Liver (tissue), 9 donors: ENCODE data around the gene FETUB. TPM values are rescaled to one million over a fixed set of nuclear protein-coding genes. Genes with fewer than 3 reads are reported as not detected.

ENCODE experiments used
- DNase-seq: peaks from one replicate; pipeline ENCODE4 v3.0.0-alpha.2; 2017; ENCODE audit warnings: low spot score
- H3K27ac ChIP-seq, 2 donors: one replicate each; pipeline ENCODE4 v1.7.0; 2013; ENCODE audit warnings: inconsistent platforms in 2 of 2, low read length in 2 of 2, control low read depth in 1 of 2, low read depth in 1 of 2, mild to moderate bottlenecking in 1 of 2
- H3K27me3 ChIP-seq, 4 donors: one replicate each; pipeline versions ENCODE4 v1.6.1 to v1.7.0; 2013; ENCODE audit warnings: low read length in 3 of 4, inconsistent platforms in 1 of 4, mild to moderate bottlenecking in 1 of 4, moderate library complexity in 1 of 4; ENCODE audit not compliant: control insufficient read depth in 4 of 4, insufficient read depth in 4 of 4
- H3K36me3 ChIP-seq, 4 donors: one replicate each; pipeline versions ENCODE4 v1.6.1 to v1.7.0; 2013; ENCODE audit warnings: low read length in 3 of 4, mild to moderate bottlenecking in 3 of 4, low read depth in 1 of 4, moderate library complexity in 1 of 4; ENCODE audit not compliant: control insufficient read depth in 4 of 4, insufficient read depth in 3 of 4
- H3K4me1 ChIP-seq, 4 donors: one replicate each; pipeline versions ENCODE4 v1.6.1 to v1.7.0; 2013; ENCODE audit warnings: low read length in 3 of 4, mild to moderate bottlenecking in 3 of 4, moderate library complexity in 1 of 4; ENCODE audit not compliant: control insufficient read depth in 4 of 4, insufficient read depth in 4 of 4
- H3K4me3 ChIP-seq, 3 donors: one replicate each; pipeline versions ENCODE4 v1.6.1 to v1.7.0; 2013; ENCODE audit warnings: low read length in 3 of 3, control low read depth in 1 of 3, low read depth in 1 of 3, mild to moderate bottlenecking in 1 of 3
- H3K9ac ChIP-seq, 2 donors: one replicate each; pipeline ENCODE4 v1.7.0; 2013; ENCODE audit warnings: low read length in 2 of 2, mild to moderate bottlenecking in 2 of 2, moderate library complexity in 2 of 2, control low read depth in 1 of 2, low read depth in 1 of 2
- H3K9me3 ChIP-seq, 4 donors: one replicate each; pipeline versions ENCODE4 v1.6.1 to v1.7.0; 2013; ENCODE audit warnings: low read length in 3 of 4; ENCODE audit not compliant: control insufficient read depth in 4 of 4
- ATF3 ChIP-seq: IDR thresholded peaks from 2 replicates; pipeline ENCODE4 v1.6.1; 2016; ENCODE audit warnings: antibody characterized with exemption
- EGR1 ChIP-seq, 2 donors: IDR thresholded peaks; 2 replicates each; pipeline ENCODE4 v1.6.1; 2016 to 2018; ENCODE audit warnings: antibody characterized with exemption in 2 of 2, low read depth in 2 of 2
- GABPA ChIP-seq, 2 donors: IDR thresholded peaks in 1 of 2; conservative IDR thresholded peaks in 1 of 2; 2 replicates each; pipeline ENCODE4 v1.6.1; 2016; ENCODE audit warnings: antibody characterized with exemption in 2 of 2, mild to moderate bottlenecking in 1 of 2, moderate library complexity in 1 of 2
- HNF4A ChIP-seq, 2 donors: conservative IDR thresholded peaks; 2 replicates each; pipeline ENCODE4 v1.6.1; 2016; ENCODE audit warnings: antibody characterized with exemption in 2 of 2, mild to moderate bottlenecking in 2 of 2
- HNF4G ChIP-seq: IDR thresholded peaks from 2 replicates; pipeline ENCODE4 v1.6.1; 2016; ENCODE audit warnings: antibody characterized with exemption
- JUND ChIP-seq, 2 donors: IDR thresholded peaks; 2 replicates each; pipeline ENCODE4 v1.6.1; 2016; ENCODE audit warnings: antibody characterized with exemption in 2 of 2
- MAX ChIP-seq: IDR thresholded peaks from 2 replicates; pipeline ENCODE4 v1.6.1; 2016; ENCODE audit warnings: antibody characterized with exemption
- RAD21 ChIP-seq, 2 donors: IDR thresholded peaks; 2 replicates each; pipeline ENCODE4 v1.6.1; 2016; ENCODE audit warnings: antibody characterized with exemption in 2 of 2, mild to moderate bottlenecking in 2 of 2
- REST ChIP-seq: IDR thresholded peaks from 2 replicates; pipeline ENCODE4 v1.6.1; 2016; ENCODE audit warnings: antibody characterized with exemption, mild to moderate bottlenecking
- RXRA ChIP-seq, 2 donors: IDR thresholded peaks; 2 replicates each; pipeline ENCODE4 v1.6.1; 2017 to 2018; ENCODE audit warnings: antibody characterized with exemption in 2 of 2, mild to moderate bottlenecking in 1 of 2
- SP1 ChIP-seq: IDR thresholded peaks from 2 replicates; pipeline ENCODE4 v1.6.1; 2018; ENCODE audit warnings: antibody characterized with exemption, mild to moderate bottlenecking
- TAF1 ChIP-seq: conservative IDR thresholded peaks from 2 replicates; pipeline ENCODE4 v1.6.1; 2016; ENCODE audit warnings: antibody characterized with exemption, mild to moderate bottlenecking
- ZBTB33 ChIP-seq: IDR thresholded peaks from 2 replicates; pipeline ENCODE4 v1.6.1; 2016; ENCODE audit warnings: antibody characterized with exemption
- WGBS: extraction: QIAGEN DNeasy Blood & Tissue Kit; methylation state at CpG from one replicate; pipeline ENCODE4 v1.1.7; 2013; 5-methylcytosine and 5-hydroxymethylcytosine counted together
- polyA plus RNA-seq, 2 donors: library from polyadenylated mRNA; stranded (reverse) in 1 of 2; unstranded in 1 of 2; fragments of 200-250 nt in 1 of 2; fragments of >200 nt in 1 of 2; fragmentation: Nextera tagmentation in 1 of 2; extraction: Ambion mirVana in 1 of 2; gene quantifications; one replicate each; pipeline versions ENCODE4 v1.2.1 to v1.2.3, GENCODE V29; 2013 to 2015
- total RNA-seq, 2 donors: library from RNA; depleted of rRNA; stranded (reverse); fragments of >200 nt; gene quantifications; one replicate each; pipeline ENCODE4 v1.2.3, GENCODE V29; 2014
- donor health status: healthy.
- donor health status: healthy.
- donor health status: healthy.
- donor health status: healthy.
- donor health status: healthy.

Gene FETUB
- total and polyA plus RNA-seq, 4 donors: 3.1 to 28.6 (median 9.4) TPM

- H3K9me3 ChIP-seq: no peaks in the 10 kb centered on the region
- H3K4me3 ChIP-seq: no peak overlapping the region
- peaks cover 10 to 45% (median 31%) of the 10 kb centered on the region in 4 donors for H3K4me1 ChIP-seq
- no peaks in the 10 kb centered on the region for H3K36me3 ChIP-seq
- H3K27ac ChIP-seq: no peak overlapping the region
- H3K27me3 ChIP-seq: no peaks in the 10 kb centered on the region
- TF ChIP-seq JUND (IDR thresholded peaks at IDR 0.05): no peak
- DNase-seq: no peak
- H3K9ac ChIP-seq: no peak overlapping the region
- 95% methylated on average over 4 of the region's 4 CpGs for WGBS
Measured at GRCh38 chr3:186592682-186593081, 47.5 kb upstream of the FETUB start.

GRCh38 chr3:186593862-186594261 is 46.3 kb upstream of the FETUB start:
- Histone ChIP-seq H3K9me3 (no peaks in the 10 kb centered on the region), H3K4me3 (no peak overlapping the region), H3K4me1 (peaks cover 17 to 56% (median 41%) of the 10 kb centered on the region in 4 donors), H3K9ac (peak overlapping the region in 1 of 2 donors; percentile 7), H3K36me3 (no peaks in the 10 kb centered on the region), H3K27me3 (no peaks in the 10 kb centered on the region), H3K27ac (peak overlapping the region; percentile 57 to 69)
- no peak for DNase-seq
- 37% methylated on average over 3 of the region's 3 CpGs for WGBS
- peak; percentile 69 for TF ChIP-seq SP1
- TF ChIP-seq JUND (IDR thresholded peaks at IDR 0.05): peak in 1 of 2 donors; percentile 19
- peak; percentile 79 to 82 for TF ChIP-seq HNF4A (conservative IDR thresholded peaks at IDR 0.05)
- no peak for TF ChIP-seq ZBTB33
- no peak for TF ChIP-seq TAF1
- no peak for TF ChIP-seq RAD21 (IDR thresholded peaks at IDR 0.05)
- no peak for TF ChIP-seq ATF3
- no peak for TF ChIP-seq EGR1 (IDR thresholded peaks at IDR 0.05; ENCODE audit: low read depth in 2 of 2)
- no peak for TF ChIP-seq MAX
- TF ChIP-seq GABPA (IDR thresholded peaks at IDR 0.05 in 1 of 2, conservative IDR thresholded peaks at IDR 0.05 in 1 of 2): no peak
- TF ChIP-seq RXRA (IDR thresholded peaks at IDR 0.05): peak in 1 of 2 donors; percentile 20
- TF ChIP-seq HNF4G: peak; percentile 38
- TF ChIP-seq REST: no peak
